HG02588 (cell line): ENCODE data around the gene GPAT3.
"Not testable (repeated sequence)": the region's sequence is repeated elsewhere in the genome, so short reads cannot be mapped to it uniquely, and the experiment has no call there.

Source experiments
- ATAC-seq: cut with Tn5 transposase; IDR thresholded peaks from one replicate; pipeline ENCODE4 v1.9.1; 2021; ENCODE audit warnings: mild to moderate bottlenecking, moderate library complexity; ENCODE audit not compliant: unreplicated experiment

The GPAT3 gene

GRCh38 chr4:83591730-83592129 is 55.8 kb downstream of the GPAT3 start:
- ATAC-seq: no peak

- peak; percentile 71 for ATAC-seq
These were observed 63.3 kb downstream of the GPAT3 start for GRCh38 chr4:83599183-83599582.

- no peak for ATAC-seq
These were observed 67.2 kb downstream of the GPAT3 start for GRCh38 chr4:83603129-83603528.

GRCh38 chr4:83604321-83604720 is 68.4 kb downstream of the GPAT3 start:
- no peak for ATAC-seq

GRCh38 chr4:83605210-83605609 is 69.3 kb downstream of the GPAT3 start:
- ATAC-seq: no peak

- ATAC-seq: peak; percentile 40
These were observed 69.8 kb downstream of the GPAT3 start for GRCh38 chr4:83605744-83606172.

GRCh38 chr4:83606460-83606859 is 70.6 kb downstream of the GPAT3 start:
- ATAC-seq: no peak

GRCh38 chr4:83606898-83607297 is 71.0 kb downstream of the GPAT3 start:
- ATAC-seq: peak; percentile 66

- ATAC-seq: no peak
These were observed 73.5 kb downstream of the GPAT3 start for GRCh38 chr4:83609365-83609764.

GRCh38 chr4:83610729-83611128 is 74.8 kb downstream of the GPAT3 start:
- no peak for ATAC-seq

- ATAC-seq: no peak
These were observed 77.1 kb downstream of the GPAT3 start for GRCh38 chr4:83613023-83613422.

GRCh38 chr4:83613994-83614393 is 78.1 kb downstream of the GPAT3 start:
- no peak for ATAC-seq

GRCh38 chr4:83616252-83616651 is 80.3 kb downstream of the GPAT3 start:
- ATAC-seq: no peak

GRCh38 chr4:83617371-83618035 is 81.6 kb downstream of the GPAT3 start:
- no peak for ATAC-seq

- ATAC-seq: no peak
These were observed 82.5 kb downstream of the GPAT3 start for GRCh38 chr4:83618431-83618830.

GRCh38 chr4:83618991-83619645 is 83.2 kb downstream of the GPAT3 start:
- ATAC-seq: no peak

GRCh38 chr4:83622127-83622526 is 86.2 kb downstream of the GPAT3 start:
- not testable (repeated sequence) for ATAC-seq

- no peak for ATAC-seq
These were observed 89.9 kb downstream of the GPAT3 start for GRCh38 chr4:83625821-83626220.

GRCh38 chr4:83626245-83626836 is 90.4 kb downstream of the GPAT3 start:
- no peak for ATAC-seq

- no peak for ATAC-seq
These were observed 94.2 kb downstream of the GPAT3 start for GRCh38 chr4:83629945-83630721.

- no peak for ATAC-seq
These were observed 95.2 kb downstream of the GPAT3 start for GRCh38 chr4:83631066-83631465.
